ENCODE data around the gene MRPS18A. TPM values are rescaled to one million over a fixed set of nuclear protein-coding genes. Genes with fewer than 3 reads are reported as not detected.

The MRPS18A gene
- total RNA-seq, 4 donors from 2014 or later = 41.1 to 64.4 (median 52.4) TPM

DNA sequence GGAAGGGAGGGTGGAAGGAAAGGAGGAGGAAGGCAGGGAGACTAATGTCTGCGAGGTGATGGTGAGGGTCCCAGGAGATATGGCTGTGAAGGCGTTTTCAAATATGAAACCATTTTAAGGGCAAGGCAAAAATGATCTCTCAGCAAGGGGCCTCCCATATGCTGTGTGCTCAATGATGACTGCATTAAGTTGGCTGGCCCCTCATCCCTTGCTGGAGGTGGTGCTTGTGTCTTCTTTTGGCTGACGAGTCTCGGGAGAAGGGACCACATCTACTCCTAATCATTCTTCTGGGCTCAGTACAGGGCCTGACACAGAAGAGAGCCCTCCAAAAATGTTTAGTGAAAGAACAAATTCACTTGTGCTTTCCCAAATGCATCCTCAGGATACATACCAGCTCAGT lies 23.0 kb upstream of the MRPS18A start:
- no peak overlapping the region for H3K4me3 ChIP-seq
- H3K27ac ChIP-seq = no peak overlapping the region
- TF ChIP-seq, protein P1, sequence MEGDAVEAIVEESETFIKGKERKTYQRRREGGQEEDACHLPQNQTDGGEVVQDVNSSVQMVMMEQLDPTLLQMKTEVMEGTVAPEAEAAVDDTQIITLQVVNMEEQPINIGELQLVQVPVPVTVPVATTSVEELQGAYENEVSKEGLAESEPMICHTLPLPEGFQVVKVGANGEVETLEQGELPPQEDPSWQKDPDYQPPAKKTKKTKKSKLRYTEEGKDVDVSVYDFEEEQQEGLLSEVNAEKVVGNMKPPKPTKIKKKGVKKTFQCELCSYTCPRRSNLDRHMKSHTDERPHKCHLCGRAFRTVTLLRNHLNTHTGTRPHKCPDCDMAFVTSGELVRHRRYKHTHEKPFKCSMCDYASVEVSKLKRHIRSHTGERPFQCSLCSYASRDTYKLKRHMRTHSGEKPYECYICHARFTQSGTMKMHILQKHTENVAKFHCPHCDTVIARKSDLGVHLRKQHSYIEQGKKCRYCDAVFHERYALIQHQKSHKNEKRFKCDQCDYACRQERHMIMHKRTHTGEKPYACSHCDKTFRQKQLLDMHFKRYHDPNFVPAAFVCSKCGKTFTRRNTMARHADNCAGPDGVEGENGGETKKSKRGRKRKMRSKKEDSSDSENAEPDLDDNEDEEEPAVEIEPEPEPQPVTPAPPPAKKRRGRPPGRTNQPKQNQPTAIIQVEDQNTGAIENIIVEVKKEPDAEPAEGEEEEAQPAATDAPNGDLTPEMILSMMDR (IDR thresholded peaks at IDR 0.05) = no peak
- no peak for TF ChIP-seq POLR2A (IDR thresholded peaks at IDR 0.05)
- H3K9me3 ChIP-seq = no peaks in the 10 kb centered on the region
- no peaks in the 10 kb centered on the region for H3K27me3 ChIP-seq
- DNase-seq = no peak
- peaks cover 0 to 14% (median 3%) of the 10 kb centered on the region in 4 donors for H3K4me1 ChIP-seq
- no peaks in the 10 kb centered on the region for H3K36me3 ChIP-seq

DNA sequence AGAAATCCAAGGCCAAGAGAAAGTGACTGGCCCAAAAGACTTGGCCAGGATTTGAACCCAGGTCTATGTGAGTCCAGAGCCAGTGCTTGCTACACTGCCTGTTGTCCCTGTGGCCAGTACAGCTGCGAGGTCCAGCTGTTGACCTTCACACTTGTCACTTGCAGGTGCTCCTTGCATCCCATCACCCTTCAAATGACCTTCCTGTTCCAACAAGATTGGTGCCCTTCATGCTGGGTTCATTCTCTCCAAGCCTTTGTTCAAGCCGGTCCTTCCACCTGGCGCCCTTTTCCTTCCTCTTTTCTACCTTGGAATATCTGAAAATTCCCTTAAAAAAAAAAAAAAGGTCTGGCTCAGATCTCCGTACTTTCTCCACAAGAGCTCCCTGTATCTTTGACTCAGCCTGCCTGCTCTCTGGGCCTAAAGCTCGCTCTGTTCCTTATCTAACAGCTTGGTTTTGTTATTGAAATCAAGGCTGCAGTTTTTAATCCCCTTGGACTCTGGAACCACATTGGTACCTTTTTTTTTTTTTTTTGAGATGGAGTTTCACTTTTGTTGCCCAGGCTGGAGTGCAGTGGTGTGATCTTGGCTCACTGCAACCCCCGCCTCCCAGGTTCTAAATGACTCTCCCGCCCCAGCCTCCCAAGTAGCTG lies 22.2 kb upstream of the MRPS18A start:
- H3K27ac ChIP-seq = peak overlapping the region; percentile 20 to 60 (median 42)
- no peaks in the 10 kb centered on the region for H3K36me3 ChIP-seq
- no peak for TF ChIP-seq POLR2A (IDR thresholded peaks at IDR 0.05)
- TF ChIP-seq, protein P1 (IDR thresholded peaks at IDR 0.05) = no peak
- DNase-seq = no peak
- peaks cover 0 to 17% (median 2%) of the 10 kb centered on the region in 4 donors for H3K4me1 ChIP-seq
- H3K9me3 ChIP-seq = no peaks in the 10 kb centered on the region
- no peaks in the 10 kb centered on the region for H3K27me3 ChIP-seq
- H3K4me3 ChIP-seq = no peak overlapping the region

DNA sequence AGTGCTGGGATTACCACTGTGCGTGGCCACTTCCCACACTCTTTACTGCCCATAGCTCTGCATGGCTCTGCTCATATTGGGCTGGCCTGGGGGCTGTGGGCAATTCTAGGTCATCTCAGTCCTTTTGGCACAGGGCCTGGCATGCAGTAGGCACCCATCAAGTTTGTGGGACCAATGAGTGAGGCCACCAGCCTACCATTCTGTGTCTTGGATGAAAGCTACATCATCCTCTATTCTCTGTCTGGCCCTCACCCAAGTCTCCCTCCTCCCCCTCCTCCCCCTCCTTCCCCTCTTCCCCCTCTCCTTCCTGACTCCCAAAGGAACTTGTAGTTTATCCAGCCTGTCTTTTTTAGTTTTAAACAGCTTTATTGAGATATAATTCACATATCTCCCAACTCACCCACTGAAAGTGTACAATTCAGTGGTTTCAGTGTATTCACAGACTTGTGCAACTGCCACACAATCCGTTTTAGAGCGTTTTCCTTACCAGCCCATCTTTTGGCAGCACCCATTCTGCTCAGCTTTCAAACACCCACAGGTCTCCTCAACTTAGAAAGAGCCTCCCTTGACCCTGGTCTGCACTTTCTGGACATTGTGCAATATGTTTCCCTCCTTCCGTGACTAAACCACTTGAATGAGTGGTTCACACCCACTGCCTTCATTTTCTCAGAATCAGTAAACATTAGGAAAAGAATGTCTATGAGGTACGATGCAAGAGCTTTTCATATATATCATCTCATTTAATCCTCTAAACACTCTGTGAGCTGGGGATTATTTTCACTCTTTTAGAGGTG lies 21.5 kb upstream of the MRPS18A start:
- Histone ChIP-seq H3K27me3 (no peaks in the 10 kb centered on the region), H3K36me3 (no peaks in the 10 kb centered on the region), H3K27ac (peak overlapping the region; percentile 20 to 60 (median 42)), H3K4me1 (peaks cover 0 to 25% (median under 1%) of the 10 kb centered on the region in 4 donors), H3K9me3 (no peaks in the 10 kb centered on the region), H3K4me3 (no peak overlapping the region)
- no peak for DNase-seq
- no peak for TF ChIP-seq POLR2A (IDR thresholded peaks at IDR 0.05)
- TF ChIP-seq, protein P1 (IDR thresholded peaks at IDR 0.05) = no peak

DNA sequence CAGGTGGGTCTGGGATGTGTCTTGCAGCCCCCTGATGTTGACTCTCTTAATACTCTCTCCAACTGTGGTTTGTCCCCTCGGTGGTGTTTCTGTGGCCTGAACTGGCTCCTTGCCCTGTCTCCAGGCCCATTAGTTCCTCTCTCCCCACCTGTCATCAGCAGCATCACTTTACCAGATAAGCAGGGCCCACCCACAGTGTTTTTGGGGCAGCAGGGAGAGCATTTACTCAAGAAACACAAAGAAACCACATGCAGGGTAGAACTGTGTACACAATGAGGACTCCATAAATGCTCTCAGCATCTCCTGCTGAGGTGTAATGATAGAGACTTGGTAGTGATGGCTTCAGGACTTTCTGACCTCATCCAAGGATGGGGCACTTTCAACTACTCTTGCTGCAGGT lies 20.2 kb upstream of the MRPS18A start:
- Histone ChIP-seq H3K27ac (no peak overlapping the region), H3K27me3 (no peaks in the 10 kb centered on the region), H3K9me3 (no peaks in the 10 kb centered on the region), H3K4me3 (no peak overlapping the region), H3K4me1 (peaks cover 0 to 37% (median 2%) of the 10 kb centered on the region in 4 donors), H3K36me3 (no peaks in the 10 kb centered on the region)
- no peak for DNase-seq
- TF ChIP-seq POLR2A (IDR thresholded peaks at IDR 0.05) = no peak
- TF ChIP-seq, protein P1 (IDR thresholded peaks at IDR 0.05) = no peak

DNA sequence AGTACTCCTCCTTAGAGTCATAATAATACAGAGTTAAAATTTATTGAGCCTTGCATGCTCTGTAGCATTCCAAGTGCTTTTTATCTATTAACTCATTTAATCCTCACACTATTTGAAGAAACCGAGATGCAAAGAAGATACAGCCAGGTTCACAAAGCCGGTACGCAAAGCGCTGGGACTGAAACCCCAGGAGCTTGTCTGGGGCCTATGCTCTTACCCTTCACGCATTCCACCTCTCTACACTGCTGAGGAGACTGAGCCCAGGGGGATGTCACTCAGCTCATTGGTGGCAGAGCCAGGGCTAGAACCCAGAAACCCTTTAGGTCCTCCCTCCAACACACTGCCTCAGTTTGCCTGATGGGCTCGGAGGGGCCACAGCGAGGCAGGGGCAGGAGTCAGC lies 19.7 kb upstream of the MRPS18A start:
- no peaks in the 10 kb centered on the region for H3K36me3 ChIP-seq
- peak overlapping the region in 1 of 4 donors; percentile 64 for H3K27ac ChIP-seq
- H3K9me3 ChIP-seq = no peaks in the 10 kb centered on the region
- H3K27me3 ChIP-seq = no peaks in the 10 kb centered on the region
- DNase-seq = no peak
- TF ChIP-seq, protein P1 (IDR thresholded peaks at IDR 0.05) = no peak
- TF ChIP-seq POLR2A (IDR thresholded peaks at IDR 0.05) = no peak
- H3K4me1 ChIP-seq = peaks cover 0 to 42% (median 2%) of the 10 kb centered on the region in 4 donors
- no peak overlapping the region for H3K4me3 ChIP-seq
